Lung microvascular endothelial cell (primary cell): ENCODE data around the gene RASSF4. TPM values are rescaled to one million over a fixed set of nuclear protein-coding genes. Genes with fewer than 3 reads are reported as not detected.

ENCODE experiments used
- DNase-seq, 2 donors: peaks; one replicate each; pipeline versions ENCODE4 v3.0.0 to v3.0.0-alpha.2; 2010; ENCODE audit warnings: low read depth in 2 of 2
- total RNA-seq: library from RNA; depleted of rRNA; stranded (reverse); fragments of >200 nt; gene quantifications from 2 replicates; pipeline ENCODE4 v1.2.1, GENCODE V29; 2014

The RASSF4 gene
- total RNA-seq, 1 donor from 2014 or later = 14.1 TPM

DNA sequence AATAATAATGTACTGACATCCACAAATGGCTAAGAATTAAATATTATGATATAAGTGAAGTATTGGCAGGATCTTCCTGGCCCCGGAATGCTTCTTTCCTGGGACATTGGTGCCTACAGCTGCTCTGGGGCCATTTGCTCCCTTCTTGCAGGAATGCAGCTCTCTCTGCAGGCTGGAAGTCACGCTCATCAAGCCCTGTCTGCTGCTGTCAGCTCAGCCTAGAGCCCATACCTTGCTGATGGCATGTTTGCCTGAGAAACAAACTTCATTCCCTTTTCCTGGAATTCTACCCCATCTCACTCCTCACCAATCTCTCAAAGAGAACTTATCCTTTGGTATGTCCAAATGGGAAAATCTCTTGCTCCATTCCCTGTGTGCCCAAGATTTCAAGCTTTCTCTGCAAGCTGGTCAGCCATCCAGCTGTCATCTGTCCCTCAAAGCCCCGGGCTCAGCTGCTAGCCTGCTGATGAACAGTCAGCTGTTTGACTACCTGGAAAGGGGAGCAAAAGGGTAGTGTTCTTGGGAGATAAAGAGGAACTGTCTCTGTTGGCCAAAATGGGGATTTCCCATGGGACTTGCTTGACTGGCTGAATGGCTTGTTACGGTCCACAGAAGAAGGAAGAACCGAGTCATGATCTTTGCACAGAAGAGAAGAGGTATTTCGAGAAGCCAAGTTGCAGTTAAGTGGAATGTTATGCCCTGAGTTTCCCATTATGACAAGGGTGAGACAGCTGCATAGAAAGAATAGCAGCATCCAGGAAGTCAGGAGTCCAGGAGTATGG is 12.0 kb upstream of the RASSF4 start:
- no peak for DNase-seq

GRCh38 chr10:44948642-44949041 is 11.0 kb upstream of the RASSF4 start:
- DNase-seq = no peak

DNA sequence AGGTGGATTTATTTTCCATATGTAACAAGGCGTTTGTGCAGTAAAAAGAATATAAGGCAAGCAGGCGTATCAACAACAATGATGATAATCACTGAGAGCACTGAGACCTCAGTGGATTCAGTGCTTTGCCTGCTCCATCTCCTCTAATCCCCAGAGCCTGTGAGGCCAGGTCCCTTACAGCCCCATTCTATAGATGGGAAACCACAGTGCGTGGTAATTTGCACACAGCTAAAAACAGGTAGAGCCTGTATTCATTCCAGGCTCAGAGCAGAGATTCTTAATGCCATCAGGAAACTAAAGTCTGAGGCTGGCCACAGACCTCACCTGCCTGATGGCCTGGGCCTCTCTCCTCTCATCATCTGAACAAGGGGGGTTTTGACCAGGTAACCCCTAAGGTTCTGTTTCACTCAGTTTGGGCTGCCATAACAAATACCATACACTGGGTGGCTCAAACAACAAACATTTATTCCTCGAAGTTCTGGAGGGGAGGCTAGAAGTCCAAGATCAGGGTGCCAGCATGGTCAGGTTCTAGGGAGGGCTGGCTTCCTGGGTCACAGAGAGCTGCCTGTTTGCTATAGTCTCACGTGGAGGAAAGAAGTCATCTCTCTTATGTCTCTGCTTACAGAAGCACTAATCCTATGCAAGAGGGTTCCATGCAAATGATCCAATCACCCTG is 10.3 kb upstream of the RASSF4 start:
- DNase-seq = no peak

DNA sequence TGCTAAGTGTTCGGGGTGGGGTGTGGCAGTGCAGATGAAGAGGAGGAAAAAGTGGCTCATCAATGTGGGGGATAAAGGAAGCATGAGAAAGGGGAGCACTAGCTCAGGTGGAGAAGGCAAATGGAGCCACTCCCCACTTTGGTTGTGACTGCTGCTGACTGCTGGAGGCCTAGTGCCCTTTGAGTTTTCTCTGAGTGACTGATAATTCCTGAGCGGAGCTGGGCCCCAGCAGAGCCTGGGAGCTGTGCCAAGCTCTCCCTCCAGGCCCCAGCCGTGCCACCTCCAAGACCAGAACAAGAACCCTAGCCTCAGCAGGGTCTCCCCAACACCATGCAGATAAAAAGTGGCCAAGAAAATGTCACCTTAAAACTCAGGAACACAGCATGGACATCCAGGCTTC is 9.7 kb upstream of the RASSF4 start:
- DNase-seq = no peak

- DNase-seq = no peak
These were observed 9.0 kb upstream of the RASSF4 start for GRCh38 chr10:44950326-44951225.

- DNase-seq = no peak
These were observed 7.9 kb upstream of the RASSF4 start for GRCh38 chr10:44951576-44952226.

- DNase-seq = no peak
These were observed 6.8 kb upstream of the RASSF4 start for GRCh38 chr10:44952779-44953231.

- DNase-seq = no peak
These were observed 5.6 kb upstream of the RASSF4 start for GRCh38 chr10:44954042-44954441.

DNA sequence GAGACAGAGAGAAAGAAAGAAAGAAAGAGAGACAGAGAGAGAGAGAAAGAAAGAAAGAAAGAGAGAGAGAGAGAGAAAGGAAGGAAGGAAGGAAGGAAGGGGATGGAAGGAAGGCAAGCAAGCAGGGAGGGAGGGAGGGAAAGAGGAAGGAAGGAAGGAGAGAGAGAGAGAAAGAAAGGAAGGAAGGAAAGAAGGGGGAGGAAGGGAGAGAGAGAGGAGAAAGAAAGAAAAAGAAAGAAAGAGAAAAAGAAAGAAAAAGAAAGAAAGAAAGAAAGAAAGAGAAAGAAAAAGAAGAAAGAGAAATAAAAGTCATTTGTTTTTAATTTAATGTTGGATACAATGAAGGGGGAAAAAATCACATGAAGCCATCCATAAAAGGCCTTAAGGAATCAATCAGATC is 4.6 kb upstream of the RASSF4 start:
- no peak for DNase-seq

DNA sequence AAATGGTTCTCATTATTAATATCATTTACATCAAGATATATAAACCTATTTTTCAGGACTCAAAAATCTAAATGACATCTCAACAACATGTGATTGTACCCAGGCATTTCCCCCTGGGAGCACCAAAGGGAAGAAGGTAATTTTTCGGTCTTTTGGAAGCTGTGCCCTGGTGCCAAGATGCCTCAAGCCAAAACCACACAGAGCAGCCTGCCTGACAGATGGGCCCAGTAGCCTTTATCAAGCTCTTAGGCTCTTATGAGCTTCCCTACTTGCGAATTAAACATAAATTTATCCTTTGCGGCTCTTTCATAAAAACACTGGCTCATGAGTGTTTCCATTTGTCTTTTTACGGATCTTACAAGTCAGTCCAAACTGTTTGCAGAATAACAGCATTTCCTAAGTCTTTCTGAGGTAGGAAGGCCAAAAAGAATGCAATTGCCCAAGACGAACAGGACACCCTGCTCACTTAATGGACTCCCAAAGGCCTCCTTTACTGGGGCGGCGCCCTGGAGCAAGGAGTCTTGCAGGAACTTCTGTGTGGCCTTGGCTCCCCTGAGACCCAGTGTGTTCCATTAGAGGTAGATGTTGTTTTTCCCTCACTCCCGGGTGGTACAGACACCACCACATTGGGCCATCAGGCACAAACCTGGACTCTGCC is 4.1 kb upstream of the RASSF4 start:
- no peak for DNase-seq

GRCh38 chr10:44956226-44956625 is 3.4 kb upstream of the RASSF4 start:
- no peak for DNase-seq

- DNase-seq = no peak
These were observed 2.6 kb upstream of the RASSF4 start for GRCh38 chr10:44956717-44957706.

DNA sequence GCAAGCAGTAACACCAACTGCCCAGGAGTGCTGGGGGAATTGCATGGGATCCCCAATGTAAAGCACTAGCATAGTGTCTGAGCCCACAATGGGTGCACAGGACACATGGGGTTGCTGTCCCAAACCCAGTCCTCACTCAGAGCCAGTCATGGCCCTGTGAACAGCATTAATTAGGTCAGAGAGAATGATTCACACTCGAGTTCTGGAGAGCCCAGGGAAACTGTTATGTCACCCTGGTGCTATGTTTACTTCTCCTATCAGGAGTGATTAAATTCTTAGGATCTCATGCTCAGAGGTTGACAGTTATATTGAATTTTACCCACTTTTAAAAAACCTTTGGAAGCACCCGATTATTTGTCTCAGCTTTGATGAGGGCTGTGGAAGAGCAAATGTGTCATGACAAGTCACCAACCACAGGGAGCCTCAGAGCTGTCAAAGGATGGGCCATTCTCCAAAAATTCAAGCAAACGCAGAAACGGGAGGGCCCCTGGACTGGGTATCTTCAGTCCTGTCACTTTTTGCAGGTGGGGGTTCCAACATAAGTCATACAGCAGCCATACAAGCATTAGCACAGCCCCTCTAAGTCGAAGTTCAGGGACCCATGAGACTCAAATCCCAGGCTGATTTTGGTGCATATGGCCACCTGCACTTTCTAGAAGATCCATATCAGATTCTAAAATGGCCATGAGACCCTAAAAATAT is 1.3 kb upstream of the RASSF4 start:
- DNase-seq = peak in 1 of 2 donors; percentile 74

GRCh38 chr10:44958898-44959246 is 730 bp upstream of the RASSF4 start:
- DNase-seq = no peak

- no peak for DNase-seq
These were observed 472 bp downstream of the RASSF4 start for GRCh38 chr10:44960088-44960460.

GRCh38 chr10:44960482-44961229 is 1.1 kb downstream of the RASSF4 start:
- DNase-seq = peak in 1 of 2 donors; percentile 29

DNA sequence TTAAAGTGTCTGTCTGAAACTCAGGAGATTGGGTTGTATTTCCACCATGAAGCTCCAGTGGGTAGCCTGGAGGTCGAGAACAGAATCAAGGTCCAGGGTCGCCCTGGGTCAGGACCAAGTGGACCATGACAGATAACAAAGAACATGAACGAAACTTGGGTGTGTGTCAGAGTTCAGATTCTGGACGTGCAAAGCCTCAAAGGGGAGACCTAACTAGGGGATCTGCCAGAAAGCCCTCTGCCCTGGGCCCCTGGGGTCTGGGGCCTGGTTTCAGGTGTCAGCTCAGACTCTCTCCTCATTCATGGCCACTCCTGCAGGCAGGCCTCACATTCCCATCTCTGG is 1.6 kb downstream of the RASSF4 start:
- no peak for DNase-seq

DNA sequence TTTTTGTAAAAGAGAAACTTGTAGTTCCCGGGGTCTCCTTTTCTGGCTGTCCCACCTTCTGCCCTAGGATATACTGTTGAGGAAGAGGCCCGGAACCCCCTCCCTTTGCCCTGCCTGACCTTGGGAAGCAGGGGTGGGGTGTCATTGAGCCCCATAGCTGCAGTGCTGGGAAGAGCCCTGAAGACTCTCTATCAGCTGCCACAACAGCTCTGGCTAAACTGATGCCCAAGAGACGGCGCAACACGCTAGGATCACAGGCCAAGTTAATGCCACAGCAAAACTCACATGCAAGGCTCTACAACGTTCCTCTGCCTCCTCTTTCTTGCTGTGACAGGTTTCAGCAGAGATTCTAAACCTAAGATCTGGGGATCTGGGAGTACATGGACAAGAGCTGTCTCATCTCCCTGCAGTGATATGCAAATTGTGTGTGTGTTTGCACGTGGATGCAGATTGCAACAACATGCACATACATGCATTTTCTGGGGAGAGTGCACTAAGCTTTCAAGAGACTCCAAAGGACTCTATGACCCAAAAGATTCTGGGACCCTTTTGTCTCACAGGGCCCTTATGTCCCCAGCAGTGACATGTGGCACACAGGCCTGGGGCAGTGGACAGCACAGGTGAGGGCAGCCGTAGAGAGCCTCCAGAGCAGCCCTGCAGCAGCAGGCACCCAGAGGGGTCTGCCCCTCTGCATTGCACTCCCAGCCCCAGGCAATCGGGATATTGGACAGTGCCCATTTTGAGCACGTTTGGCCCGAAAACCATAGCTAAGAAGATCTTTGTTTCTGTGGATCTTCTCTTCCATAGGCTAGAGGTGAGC is 2.5 kb downstream of the RASSF4 start:
- no peak for DNase-seq
